ENCODE data around the gene SLIT3. TPM values are rescaled to one million over a fixed set of nuclear protein-coding genes. Genes with fewer than 3 reads are reported as not detected.

SLIT3 gene
- total and polyA plus RNA-seq, 2 donors (not counting 3 experiments of a cell fraction or from before 2014, with no cell fraction given): 0.90 to 1.0 TPM

DNA sequence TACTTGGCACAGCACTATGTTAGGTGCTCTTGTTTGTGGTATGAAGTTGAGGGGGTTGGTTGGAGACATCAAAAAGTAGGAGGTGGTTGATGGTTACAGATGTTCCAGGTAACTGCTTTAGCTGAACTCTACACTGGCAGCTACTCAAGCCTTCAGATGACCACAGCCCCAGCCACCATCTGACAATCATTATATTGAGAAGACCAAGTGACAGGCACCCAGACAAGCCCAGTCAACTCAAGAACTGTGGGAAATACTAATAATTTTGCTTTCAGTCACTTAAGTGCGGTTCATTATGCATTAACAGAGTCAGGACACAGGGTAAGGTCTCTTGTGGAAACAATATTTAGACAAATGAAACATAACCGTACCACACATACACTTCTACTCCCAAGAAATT lies 38.9 kb upstream of the SLIT3 start:
- dilution Hi-C loops (cut with MboI; ENCODE audit: extremely low pct_ligation_motif_present, low sequenced_read_pairs): no loop called here
- no peak for FAIRE-seq
- H3K9me1 ChIP-seq (replicated peaks; ENCODE audit: control insufficient read depth, extremely low read depth, insufficient read depth, low read length): no peaks in the 10 kb centered on the region

More for the DNA sequence above, 38.9 kb upstream of the SLIT3 start:
- Histone ChIP-seq H3K4me1 (ENCODE audit: control insufficient read depth, extremely low read depth, insufficient read depth, low read length) (no peaks in the 10 kb centered on the region), H3K36me3 (ENCODE audit: control insufficient read depth in 2 of 2, extremely low read depth in 1 of 2, insufficient read depth in 2 of 2, low read length in 2 of 2) (no peaks in the 10 kb centered on the region), H3K79me2 (ENCODE audit: control insufficient read depth, insufficient read depth, low read length) (no peaks in the 10 kb centered on the region), H3K27ac (ENCODE audit: insufficient read depth, low read depth, low read length) (no peak overlapping the region), H3K9ac (replicated peaks; ENCODE audit: extremely low read depth, insufficient read depth, low read length) (no peak overlapping the region), H3K4me2 (ENCODE audit: insufficient read depth, low read length) (no peak overlapping the region), H3K9me3 (replicated peaks; ENCODE audit: control insufficient read depth, insufficient read depth, low read length) (no peaks in the 10 kb centered on the region), H3K27me3 (ENCODE audit: control insufficient read depth in 2 of 2, insufficient read depth in 2 of 2, low read length in 2 of 2) (peaks cover 5 to 11% of the 10 kb centered on the region in 2 experiments), H3K4me3 (replicated peaks in 1 of 3; ENCODE audit: insufficient read depth in 1 of 3, low read depth in 1 of 3, low read length in 3 of 3) (no peak overlapping the region), H2AFZ (ENCODE audit: low read depth, low read length) (no peak overlapping the region), H4K20me1 (replicated peaks; ENCODE audit: control insufficient read depth, extremely low read depth, insufficient read depth, low read length) (no peaks in the 10 kb centered on the region)
- intact Hi-C loops (cut with micrococcal nuclease): no loop called here
- ChIA-PET POLR2A (no interaction called here), CTCF (no interaction called here)
- no peak for DNase-seq (ENCODE audit: low read depth, low spot score)
- BruUV-seq (replicated peaks): no TSS peak
- TF ChIP-seq CTCF (IDR thresholded peaks at IDR 0.05; ENCODE audit: extremely low read depth in 1 of 2, insufficient read depth in 1 of 2, low read depth in 1 of 2, low read length in 2 of 2) (no peak), GATA2 (IDR thresholded peaks at IDR 0.05; ENCODE audit: insufficient read depth, insufficient read length, low read depth, low read length) (no peak), POLR2AphosphoS5 (IDR thresholded peaks at IDR 0.05; ENCODE audit: insufficient read depth, low read depth, low read length) (no peak), EZH2 (IDR thresholded peaks at IDR 0.05; ENCODE audit: borderline replicate concordance, low read depth, low read length, severe bottlenecking) (no peak), MYC (IDR thresholded peaks at IDR 0.05; ENCODE audit: low read depth, low read length) (no peak), FOS (IDR thresholded peaks at IDR 0.05; ENCODE audit: borderline replicate concordance, insufficient read depth, low read length) (no peak), JUN (IDR thresholded peaks at IDR 0.05; ENCODE audit: borderline replicate concordance, insufficient read depth, insufficient read length, low read depth) (no peak), POLR2A (IDR thresholded peaks at IDR 0.05; ENCODE audit: low read depth, low read length) (no peak), MAX (IDR thresholded peaks at IDR 0.05; ENCODE audit: insufficient read depth, insufficient read length) (no peak)
